HepG2 (cell line): ENCODE data around the gene CLIC3. TPM values are rescaled to one million over a fixed set of nuclear protein-coding genes. Genes with fewer than 3 reads are reported as not detected.

ENCODE experiments used
- ATAC-seq: fragments of 200-7000 bp; cut with Tn5 transposase; 3 replicates; pipeline ENCODE4 v1.9.1; 2020; ENCODE audit warnings: mild to moderate bottlenecking, moderate library complexity
- BruUV-seq: library from RNA; stranded (reverse); fragments of 400-500 nt; replicated peaks from 2 replicates; lab custom pipeline; 2021; lab: Mats Ljungman, UMichigan
- CTCF ChIA-PET: fragments of 300-600 bp; formaldehyde crosslinking; extraction: SDS; loops from one replicate; lab custom pipeline; 2021; ENCODE audit warnings: low total read pairs, inconsistent platforms, low intra/inter-chr PET ratio; lab: Yijun Ruan, JAX
- POLR2A ChIA-PET: fragments of 350-600 bp; sonication (Branson Sonifier 250); formaldehyde crosslinking; loops from one replicate; lab custom pipeline; 2020; ENCODE audit warnings: antibody characterized with exemption, inconsistent platforms; lab: Yijun Ruan, JAX
- DNase-seq: peaks from one replicate; pipeline ENCODE4 v3.0.0-alpha.2; 2015; ENCODE audit warnings: low spot score
- FAIRE-seq: peaks from 3 replicates; lab custom pipeline; 2011; peaks lifted over from hg19 to GRCh38; lab: Jason Lieb, UNC
- H2AFZ ChIP-seq: one replicate; pipeline ENCODE4 v1.6.1; 2011; ENCODE audit warnings: low read length, inconsistent platforms
- H3K27ac ChIP-seq: fragments of 300-600 bp; 3 replicates; pipeline ENCODE4 v1.8.0; 2011; ENCODE audit warnings: mixed run types, mild to moderate bottlenecking, mixed read lengths, low read length, inconsistent platforms; ENCODE audit not compliant: insufficient read depth; ENCODE audit errors: extremely low read length
- H3K27me3 ChIP-seq, 2 experiments: fragments of 200-600 bp in 1 of 2; 2 replicates in 1 of 2; 3 replicates in 1 of 2; pipeline versions ENCODE4 v1.6.0 to v1.8.0; 2011; ENCODE audit warnings: low read length in 2 of 2, mild to moderate bottlenecking in 2 of 2, moderate library complexity in 2 of 2, inconsistent platforms in 1 of 2; ENCODE audit not compliant: insufficient read depth in 2 of 2, control insufficient read depth in 1 of 2
- H3K36me3 ChIP-seq, 2 experiments: fragments of 200-600 bp in 1 of 2; replicated peaks in 1 of 2; 2 replicates in 1 of 2; 3 replicates in 1 of 2; pipeline versions ENCODE4 v1.5.1 to v1.8.0; 2011; ENCODE audit warnings: low read length in 2 of 2, inconsistent platforms in 1 of 2; ENCODE audit not compliant: insufficient read depth in 2 of 2, control insufficient read depth in 1 of 2
- H3K4me1 ChIP-seq: 2 replicates; pipeline ENCODE4 v1.5.1; 2012; ENCODE audit warnings: low read length, inconsistent platforms; ENCODE audit not compliant: insufficient read depth
- H3K4me2 ChIP-seq: 2 replicates; pipeline ENCODE4 v1.6.0; 2011; ENCODE audit warnings: low read depth, low read length, inconsistent platforms
- H3K4me3 ChIP-seq, 3 experiments: fragments of 200-600 bp in 1 of 3; sonication (generic), shearing (Covaris generic) in 1 of 3; replicated peaks in 1 of 3; 2 replicates each; pipeline ENCODE4 v1.5.1; 2011 to 2016; ENCODE audit warnings: low read length in 3 of 3, inconsistent platforms in 2 of 3, low read depth in 2 of 3, mild to moderate bottlenecking in 2 of 3, control low read depth in 1 of 3, mixed read lengths in 1 of 3; ENCODE audit not compliant: insufficient read depth in 1 of 3
- H3K79me2 ChIP-seq: one replicate; pipeline ENCODE4 v1.6.1; 2011; ENCODE audit warnings: low read length, inconsistent platforms; ENCODE audit not compliant: insufficient read depth
- H3K9ac ChIP-seq: 2 replicates; pipeline ENCODE4 v1.6.0; 2011; ENCODE audit warnings: mild to moderate bottlenecking, low read depth, low read length, inconsistent platforms; ENCODE audit not compliant: insufficient read depth
- H3K9me3 ChIP-seq: 2 replicates; pipeline ENCODE4 v1.5.1; 2012; ENCODE audit warnings: mild to moderate bottlenecking, low read length
- H4K20me1 ChIP-seq: 2 replicates; pipeline ENCODE4 v1.6.0; 2011; ENCODE audit warnings: inconsistent platforms, mild to moderate bottlenecking, low read length, moderate library complexity; ENCODE audit not compliant: insufficient read depth
- ARHGAP35 ChIP-seq: sonication (generic); formaldehyde crosslinking; IDR thresholded peaks from 2 replicates; pipeline ENCODE4 v1.9.0; 2022; ENCODE audit warnings: mild to moderate bottlenecking, inconsistent platforms, moderate library complexity, missing genetic modification reagents, borderline replicate concordance
- ELF3 ChIP-seq: IDR thresholded peaks from 2 replicates; pipeline ENCODE4 v1.6.1; 2016; ENCODE audit warnings: missing genetic modification reagents, missing compliant biosample characterization
- ELK4 ChIP-seq: sonication (generic); formaldehyde crosslinking; IDR thresholded peaks from 2 replicates; pipeline ENCODE4 v1.9.0; 2021; ENCODE audit warnings: missing genetic modification reagents, borderline replicate concordance
- HNRNPLL ChIP-seq: fragments of 200-400 bp; formaldehyde crosslinking; IDR thresholded peaks from 2 replicates; pipeline ENCODE4 v1.6.1; 2017; ENCODE audit warnings: mild to moderate bottlenecking, low read depth, low read length; ENCODE audit not compliant: poor library complexity, severe bottlenecking
- HOXA9 ChIP-seq: sonication (generic); formaldehyde crosslinking; IDR thresholded peaks from 2 replicates; pipeline ENCODE4 v1.8.1; 2022; ENCODE audit warnings: missing genetic modification reagents, mild to moderate bottlenecking, moderate library complexity, borderline replicate concordance
- JDP2 ChIP-seq: sonication (generic); formaldehyde crosslinking; IDR thresholded peaks from 2 replicates; pipeline ENCODE4 v1.8.1; 2022; ENCODE audit warnings: missing genetic modification reagents, borderline replicate concordance
- SAFB2 ChIP-seq: sonication (generic); formaldehyde crosslinking; IDR thresholded peaks from 2 replicates; pipeline ENCODE4 v1.5.1; 2020; ENCODE audit warnings: missing genetic modification reagents, low read depth, mild to moderate bottlenecking, borderline replicate concordance
- SPEN ChIP-seq: sonication (generic); formaldehyde crosslinking; IDR thresholded peaks from 2 replicates; pipeline ENCODE4 v1.5.1; 2020; ENCODE audit warnings: low read depth, mild to moderate bottlenecking, missing genetic modification reagents
- SRY ChIP-seq: sonication (generic); formaldehyde crosslinking; IDR thresholded peaks from 2 replicates; pipeline ENCODE4 v1.8.0; 2022; ENCODE audit warnings: mild to moderate bottlenecking, missing genetic modification reagents
- THAP11 ChIP-seq: IDR thresholded peaks from 2 replicates; pipeline ENCODE4 v1.6.1; 2016; ENCODE audit warnings: missing biosample characterization, missing genetic modification reagents
- ZNF136 ChIP-seq: sonication (generic); formaldehyde crosslinking; IDR thresholded peaks from 2 replicates; pipeline ENCODE4 v1.8.1; 2022; ENCODE audit warnings: low read depth, mild to moderate bottlenecking, moderate library complexity, missing genetic modification reagents
- ZNF451 ChIP-seq: sonication (generic); formaldehyde crosslinking; IDR thresholded peaks from 2 replicates; pipeline ENCODE4 v1.5.0; 2020; ENCODE audit warnings: mild to moderate bottlenecking, missing genetic modification reagents
- ZNF724P ChIP-seq: sonication (generic); formaldehyde crosslinking; IDR thresholded peaks from 2 replicates; pipeline ENCODE4 v1.8.0; 2022; ENCODE audit warnings: missing genetic modification reagents, borderline replicate concordance
- ZNF83 ChIP-seq: sonication (generic); formaldehyde crosslinking; IDR thresholded peaks from 2 replicates; pipeline ENCODE4 v1.4.0; 2020; ENCODE audit warnings: missing genetic modification reagents, mild to moderate bottlenecking, borderline replicate concordance
- WGBS: methylation state at CpG from one replicate; pipeline ENCODE4 v1.1.6; 2017; ENCODE audit warnings: low lambda C conversion rate; 5-methylcytosine and 5-hydroxymethylcytosine counted together
- in situ Hi-C: cut with HindIII; loops from 2 replicates; pipeline ENCODE4 v1.10.0; 2017; ENCODE audit warnings: low pct_unique_long_range_greater_than_20kb; ENCODE audit not compliant: extremely low pct_ligation_motif_present
- intact Hi-C: fragments of 100-400 bp; cut with micrococcal nuclease; formaldehyde crosslinking; loops from one replicate; pipeline ENCODE4 v1.10.0; 2022; ENCODE audit not compliant: unreplicated experiment
- polyA plus RNA-seq, 8 experiments: library from polyadenylated mRNA; depleted of rRNA in 3 of 8; stranded (reverse) in 7 of 8; unstranded in 1 of 8; fragments of >200 nt; fragmentation: Illumina TruSeq in 4 of 8; extraction: Trizol in 4 of 8; gene quantifications; 2 replicates each; pipeline versions ENCODE4 v1.2.1 to v1.2.3, GENCODE V29; 2011 to 2016; ENCODE audit warnings: low read depth in 4 of 8, missing spikeins in 1 of 8, mixed read lengths in 1 of 8; ENCODE audit not compliant: insufficient read depth in 1 of 8
- total RNA-seq, 5 experiments: library from RNA; depleted of rRNA; stranded (reverse); fragments of >200 nt; fragmentation: Illumina TruSeq; extraction: Trizol; gene quantifications; 2 replicates each; pipeline ENCODE4 v1.2.3, GENCODE V29; 2016; ENCODE audit warnings: low read depth in 1 of 5
- TF ChIP-seq, protein P1 (sequence below): sonication (generic); formaldehyde crosslinking; IDR thresholded peaks from 2 replicates; pipeline ENCODE4 v1.9.0; 2021; ENCODE audit warnings: mild to moderate bottlenecking, missing genetic modification reagents

CLIC3 gene
- total and polyA plus RNA-seq, 2 of the 13 experiments (the other 11 are each of a cell fraction or from before 2014, with no cell fraction given) = 0.51 to 1.5 TPM

GRCh38 chr9:137039611-137040366, 43.4 kb upstream of the CLIC3 start (continued):
- TF ChIP-seq, protein P1, sequence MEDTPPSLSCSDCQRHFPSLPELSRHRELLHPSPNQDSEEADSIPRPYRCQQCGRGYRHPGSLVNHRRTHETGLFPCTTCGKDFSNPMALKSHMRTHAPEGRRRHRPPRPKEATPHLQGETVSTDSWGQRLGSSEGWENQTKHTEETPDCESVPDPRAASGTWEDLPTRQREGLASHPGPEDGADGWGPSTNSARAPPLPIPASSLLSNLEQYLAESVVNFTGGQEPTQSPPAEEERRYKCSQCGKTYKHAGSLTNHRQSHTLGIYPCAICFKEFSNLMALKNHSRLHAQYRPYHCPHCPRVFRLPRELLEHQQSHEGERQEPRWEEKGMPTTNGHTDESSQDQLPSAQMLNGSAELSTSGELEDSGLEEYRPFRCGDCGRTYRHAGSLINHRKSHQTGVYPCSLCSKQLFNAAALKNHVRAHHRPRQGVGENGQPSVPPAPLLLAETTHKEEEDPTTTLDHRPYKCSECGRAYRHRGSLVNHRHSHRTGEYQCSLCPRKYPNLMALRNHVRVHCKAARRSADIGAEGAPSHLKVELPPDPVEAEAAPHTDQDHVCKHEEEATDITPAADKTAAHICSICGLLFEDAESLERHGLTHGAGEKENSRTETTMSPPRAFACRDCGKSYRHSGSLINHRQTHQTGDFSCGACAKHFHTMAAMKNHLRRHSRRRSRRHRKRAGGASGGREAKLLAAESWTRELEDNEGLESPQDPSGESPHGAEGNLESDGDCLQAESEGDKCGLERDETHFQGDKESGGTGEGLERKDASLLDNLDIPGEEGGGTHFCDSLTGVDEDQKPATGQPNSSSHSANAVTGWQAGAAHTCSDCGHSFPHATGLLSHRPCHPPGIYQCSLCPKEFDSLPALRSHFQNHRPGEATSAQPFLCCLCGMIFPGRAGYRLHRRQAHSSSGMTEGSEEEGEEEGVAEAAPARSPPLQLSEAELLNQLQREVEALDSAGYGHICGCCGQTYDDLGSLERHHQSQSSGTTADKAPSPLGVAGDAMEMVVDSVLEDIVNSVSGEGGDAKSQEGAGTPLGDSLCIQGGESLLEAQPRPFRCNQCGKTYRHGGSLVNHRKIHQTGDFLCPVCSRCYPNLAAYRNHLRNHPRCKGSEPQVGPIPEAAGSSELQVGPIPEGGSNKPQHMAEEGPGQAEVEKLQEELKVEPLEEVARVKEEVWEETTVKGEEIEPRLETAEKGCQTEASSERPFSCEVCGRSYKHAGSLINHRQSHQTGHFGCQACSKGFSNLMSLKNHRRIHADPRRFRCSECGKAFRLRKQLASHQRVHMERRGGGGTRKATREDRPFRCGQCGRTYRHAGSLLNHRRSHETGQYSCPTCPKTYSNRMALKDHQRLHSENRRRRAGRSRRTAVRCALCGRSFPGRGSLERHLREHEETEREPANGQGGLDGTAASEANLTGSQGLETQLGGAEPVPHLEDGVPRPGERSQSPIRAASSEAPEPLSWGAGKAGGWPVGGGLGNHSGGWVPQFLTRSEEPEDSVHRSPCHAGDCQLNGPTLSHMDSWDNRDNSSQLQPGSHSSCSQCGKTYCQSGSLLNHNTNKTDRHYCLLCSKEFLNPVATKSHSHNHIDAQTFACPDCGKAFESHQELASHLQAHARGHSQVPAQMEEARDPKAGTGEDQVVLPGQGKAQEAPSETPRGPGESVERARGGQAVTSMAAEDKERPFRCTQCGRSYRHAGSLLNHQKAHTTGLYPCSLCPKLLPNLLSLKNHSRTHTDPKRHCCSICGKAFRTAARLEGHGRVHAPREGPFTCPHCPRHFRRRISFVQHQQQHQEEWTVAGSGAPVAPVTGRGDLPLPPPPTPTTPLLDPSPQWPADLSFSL = no peak

GRCh38 chr9:137038916-137039315, 42.5 kb upstream of the CLIC3 start:
- no TSS peak for BruUV-seq
- H3K27ac ChIP-seq = no peak overlapping the region
- in situ Hi-C loops = loop anchor here (10.0 kb wide), 1 partner anchor 194 kb away; the partner anchor contains the start of genes AJM1 and PHPT1
- H2AFZ ChIP-seq = no peak overlapping the region
- ChIA-PET CTCF (no interaction called here), POLR2A (no interaction called here)
- H3K9me3 ChIP-seq = no peaks in the 10 kb centered on the region
- H3K36me3 ChIP-seq = no peaks in the 10 kb centered on the region
- peaks cover under 1% of the 10 kb centered on the region; the same call in 1 of the 2 replicates for H4K20me1 ChIP-seq
- no peak overlapping the region for H3K4me2 ChIP-seq
- intact Hi-C loops = no loop called here
- H3K9ac ChIP-seq = no peak overlapping the region
- no peak for FAIRE-seq
- no peaks in the 10 kb centered on the region for H3K79me2 ChIP-seq
- no peak for DNase-seq
- WGBS = 81% methylated on average over 8 of the region's 9 CpGs
- no peak overlapping the region for H3K4me3 ChIP-seq
- H3K27me3 ChIP-seq = peaks cover 0 to 7% of the 10 kb centered on the region in 2 experiments; a peak in 2 of 5 replicates
- no peak for ATAC-seq
- peaks cover 18% of the 10 kb centered on the region; the same call in 1 of the 2 replicates for H3K4me1 ChIP-seq
- TF ChIP-seq THAP11 (CRISPR knock-in tag) = no peak
- TF ChIP-seq HNRNPLL = no peak
- no peak for TF ChIP-seq SRY (CRISPR knock-in tag)
- no peak for TF ChIP-seq JDP2 (CRISPR knock-in tag)
- TF ChIP-seq ELK4 (CRISPR knock-in tag) = no peak
- TF ChIP-seq HOXA9 (CRISPR knock-in tag) = no peak
- TF ChIP-seq SPEN = no peak
- TF ChIP-seq ZNF136 = no peak
- TF ChIP-seq ZNF724P (CRISPR knock-in tag) = no peak
- TF ChIP-seq ZNF83 (CRISPR knock-in tag) = no peak
- TF ChIP-seq ZNF451 (CRISPR knock-in tag) = no peak
- TF ChIP-seq ARHGAP35 = no peak
- TF ChIP-seq SAFB2 = no peak
- no peak for TF ChIP-seq ELF3
